SK-N-SH treated with all-trans-retinoic acid at 6 μM for 48 hours (cell line): ENCODE data around the gene PLAAT3.

Experiments
- RARB ChIP-seq: fragments of 250-450 bp; sonication (Bioruptor Pico); IDR thresholded peaks from 2 replicates; pipeline ENCODE4 v1.8.0; 2021; ENCODE audit warnings: mild to moderate bottlenecking, moderate library complexity
- ZFP30 ChIP-seq: fragments of 450-650 bp; formaldehyde crosslinking; IDR thresholded peaks from 2 replicates; pipeline ENCODE4 v1.5.0; 2022; ENCODE audit warnings: mild to moderate bottlenecking, moderate library complexity

GRCh38 chr11:63614136-63614671 lies at the start of gene PLAAT3:
- TF ChIP-seq ZFP30 (CRISPR knock-in tag) (no peak), RARB (no peak)
